Right kidney (tissue), 1 donor: Measurements from ENCODE around the gene NRIP2.

Experiments
- DNase-seq: peaks from one replicate; pipeline ENCODE4 v3.0.0-alpha.2; 2016

NRIP2 gene

DNA sequence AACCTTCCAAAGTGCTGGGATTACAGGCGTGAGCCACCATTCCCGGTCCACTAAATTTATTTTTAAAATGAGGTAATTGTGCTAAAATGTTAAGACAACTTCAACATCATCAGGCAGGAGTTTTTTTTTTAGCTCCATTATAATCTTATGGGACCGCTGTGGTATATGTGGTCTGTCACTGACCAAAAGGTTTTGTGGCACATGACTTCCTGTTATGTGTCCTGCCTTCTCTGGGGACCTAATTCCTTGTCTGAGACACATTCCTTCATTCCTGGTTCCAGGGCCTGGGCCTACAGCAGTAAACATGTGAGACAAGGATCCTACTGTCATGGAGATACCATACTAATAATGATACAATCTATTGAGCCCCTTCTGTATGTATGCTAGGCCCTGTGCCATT, 17.1 kb upstream of the NRIP2 start:
- no peak for DNase-seq

DNA sequence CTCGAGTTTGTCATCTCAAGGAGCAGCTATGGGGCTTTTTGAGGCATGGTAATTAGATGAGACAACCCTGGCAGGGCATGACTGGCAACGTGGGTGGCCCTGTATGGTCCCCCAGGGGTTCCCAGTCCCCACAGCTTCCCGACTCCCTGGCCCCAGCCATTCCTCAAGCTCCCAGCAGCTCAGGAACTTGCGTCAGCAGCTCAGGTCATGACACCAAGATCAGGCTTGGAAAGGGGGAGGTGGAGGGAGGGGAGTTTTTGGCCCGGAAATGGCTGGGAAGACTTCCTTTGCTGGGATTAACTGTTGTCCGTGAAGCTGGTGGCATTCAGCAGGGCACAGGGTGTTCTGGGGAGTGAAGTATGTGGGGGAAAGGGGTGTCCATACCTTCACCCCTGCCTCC, 10.4 kb upstream of the NRIP2 start:
- no peak for DNase-seq

DNA sequence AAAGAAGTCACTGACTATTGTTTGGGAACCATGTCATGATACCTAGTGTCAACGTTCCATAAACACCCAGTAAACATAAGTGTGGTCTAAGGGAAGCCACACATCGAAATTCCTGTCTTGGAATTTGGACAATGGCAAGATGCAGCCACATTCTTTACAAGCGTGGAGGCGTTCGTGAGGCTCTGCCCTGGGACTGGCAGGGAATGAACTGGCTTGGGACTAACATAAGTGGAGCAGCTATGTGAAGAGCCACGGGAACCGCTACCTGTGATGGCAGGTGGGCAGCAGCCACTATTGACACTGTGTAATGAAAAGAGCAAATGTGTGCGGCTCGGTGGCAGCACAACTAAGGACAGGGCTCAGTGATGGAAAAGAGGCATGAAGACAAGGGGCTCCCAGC, 10.0 kb upstream of the NRIP2 start:
- no peak for DNase-seq

DNA sequence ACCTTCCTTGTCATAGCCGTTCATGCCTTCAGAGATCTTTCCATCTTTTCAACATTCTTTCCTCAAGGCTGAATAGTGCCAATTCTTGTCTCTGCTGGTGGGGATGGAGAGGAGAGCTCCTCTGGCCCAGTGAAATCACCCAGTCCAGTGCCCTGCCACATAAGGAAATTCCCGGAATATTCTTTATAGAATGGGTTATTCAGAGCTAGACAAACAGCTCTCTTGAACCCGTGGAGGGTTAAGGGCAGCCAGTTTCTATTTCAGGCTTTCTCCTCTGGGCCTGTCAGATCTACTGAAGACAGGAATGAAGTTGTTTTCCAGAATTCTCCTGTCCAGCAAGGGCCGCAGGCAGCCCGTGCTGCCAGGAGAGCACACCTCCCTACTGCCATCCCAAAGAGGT, 8.1 kb upstream of the NRIP2 start:
- no peak for DNase-seq

DNA sequence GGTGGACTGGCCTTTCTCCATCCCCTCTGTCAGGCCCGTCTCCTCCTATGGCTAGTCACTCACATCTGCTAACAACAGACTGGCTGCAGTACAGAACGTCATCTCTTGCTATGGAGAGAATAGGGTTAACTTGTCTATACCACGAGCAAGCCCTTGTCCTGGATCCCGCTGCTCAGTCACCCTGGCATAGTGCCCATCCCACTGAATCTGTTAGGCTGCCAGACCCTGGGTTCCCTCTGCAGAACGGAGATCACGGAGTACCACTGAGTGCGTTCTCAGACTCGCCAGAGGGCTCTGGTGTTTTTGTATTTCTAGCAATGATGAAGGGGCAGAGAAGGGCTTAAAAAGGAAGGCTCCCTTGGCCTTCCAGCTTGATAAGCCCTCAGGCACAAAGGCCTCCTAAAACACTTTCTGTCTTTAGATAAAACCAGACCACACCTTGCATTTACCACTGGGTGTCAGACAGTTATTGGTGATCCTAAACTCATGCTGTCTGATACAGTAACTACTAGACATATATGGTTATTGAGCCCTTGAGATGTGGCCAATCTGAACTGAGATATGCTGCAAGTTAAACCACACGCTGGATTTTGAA, 6.3 kb upstream of the NRIP2 start:
- DNase-seq: no peak

DNA sequence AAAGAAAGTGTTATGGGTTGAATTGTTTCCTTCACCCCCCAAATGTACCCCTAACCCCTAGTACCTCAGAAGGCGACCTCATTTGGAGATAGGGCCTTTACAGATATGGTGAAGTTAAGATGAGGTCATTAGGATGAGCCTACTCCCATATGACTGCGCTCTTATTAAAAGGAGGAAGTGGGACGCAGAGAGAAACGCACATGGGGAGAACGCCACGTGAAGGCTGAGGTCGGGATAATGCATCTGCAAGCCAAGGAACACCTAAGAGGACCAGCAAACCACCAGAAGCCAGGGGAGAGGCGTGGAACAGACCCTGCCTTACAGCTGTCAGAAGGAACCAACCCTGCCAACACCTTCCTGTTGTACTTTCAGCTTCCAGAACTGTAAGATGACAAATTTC, 1.7 kb upstream of the NRIP2 start:
- DNase-seq: no peak

DNA sequence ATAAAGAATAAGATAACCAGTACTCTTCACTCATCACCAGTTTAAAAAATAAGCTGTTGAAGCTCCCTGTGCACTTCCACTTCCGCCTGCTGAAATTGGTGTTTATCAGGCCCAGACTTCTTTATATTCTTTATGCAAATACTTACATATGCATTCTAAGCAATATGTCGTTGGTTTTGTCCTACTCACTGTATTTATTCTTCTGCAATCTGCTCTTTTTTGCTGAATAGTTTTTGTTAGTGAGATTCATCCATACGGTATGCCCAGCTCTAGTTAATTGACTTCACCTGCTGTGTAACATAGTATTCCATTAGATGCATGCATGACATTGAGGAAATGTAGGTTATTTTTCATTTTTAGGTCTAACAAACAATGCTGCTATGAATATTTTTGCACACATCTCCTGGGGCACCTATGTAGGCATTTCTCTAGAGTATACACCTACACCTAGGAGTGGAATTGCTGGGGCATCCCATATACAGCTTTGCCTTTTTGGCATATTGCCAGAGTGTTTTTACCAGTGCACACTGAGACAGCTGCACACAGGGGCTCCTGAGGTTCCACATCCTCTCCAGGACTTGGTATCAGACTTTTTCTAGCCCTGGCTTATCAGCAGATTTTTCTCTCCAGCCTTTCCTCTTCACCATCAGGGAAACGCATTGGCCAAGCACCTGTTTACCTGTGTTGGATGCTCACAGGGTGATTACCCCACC, 1.0 kb upstream of the NRIP2 start:
- DNase-seq: no peak

DNA sequence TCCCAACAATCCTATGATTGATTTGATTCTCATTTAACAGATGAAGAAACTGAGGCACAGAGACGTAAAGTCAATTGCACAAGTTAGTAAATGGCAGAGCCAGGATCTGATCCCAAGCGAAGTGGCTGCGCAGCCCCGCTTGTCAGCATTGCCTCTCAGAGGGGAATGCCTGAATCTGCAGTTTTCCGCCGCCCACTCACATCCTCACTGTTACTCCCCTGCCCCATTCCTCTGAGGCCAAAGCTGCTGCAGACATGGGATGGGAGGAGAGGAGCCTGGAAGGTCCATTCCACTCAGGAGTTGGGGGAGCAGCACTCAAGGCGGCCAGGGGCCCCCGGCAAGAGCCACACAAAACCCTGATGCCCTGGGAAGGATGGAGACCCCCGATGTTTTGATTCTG, 1.0 kb downstream of the NRIP2 start:
- DNase-seq: no peak

DNA sequence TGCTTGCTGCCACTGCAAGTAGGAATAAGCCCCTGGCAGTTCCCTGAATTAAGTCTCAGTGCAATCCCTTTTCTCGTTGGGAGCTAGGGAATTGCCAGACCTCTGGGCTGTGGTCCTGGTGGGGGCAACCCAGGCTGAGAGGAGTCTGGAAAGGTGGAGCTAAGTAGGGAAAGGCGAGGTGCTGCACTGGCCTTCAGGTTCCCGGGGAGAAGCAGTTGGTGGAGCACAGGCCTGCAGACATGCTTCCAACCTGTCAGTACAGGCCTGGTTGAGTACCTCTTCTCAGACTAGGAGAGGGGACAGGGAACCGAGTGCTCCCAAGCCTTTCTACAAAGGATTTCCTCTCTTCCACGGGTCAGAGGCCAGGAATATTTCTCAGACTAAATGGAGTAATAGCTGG, 1.5 kb downstream of the NRIP2 start:
- DNase-seq: no peak

DNA sequence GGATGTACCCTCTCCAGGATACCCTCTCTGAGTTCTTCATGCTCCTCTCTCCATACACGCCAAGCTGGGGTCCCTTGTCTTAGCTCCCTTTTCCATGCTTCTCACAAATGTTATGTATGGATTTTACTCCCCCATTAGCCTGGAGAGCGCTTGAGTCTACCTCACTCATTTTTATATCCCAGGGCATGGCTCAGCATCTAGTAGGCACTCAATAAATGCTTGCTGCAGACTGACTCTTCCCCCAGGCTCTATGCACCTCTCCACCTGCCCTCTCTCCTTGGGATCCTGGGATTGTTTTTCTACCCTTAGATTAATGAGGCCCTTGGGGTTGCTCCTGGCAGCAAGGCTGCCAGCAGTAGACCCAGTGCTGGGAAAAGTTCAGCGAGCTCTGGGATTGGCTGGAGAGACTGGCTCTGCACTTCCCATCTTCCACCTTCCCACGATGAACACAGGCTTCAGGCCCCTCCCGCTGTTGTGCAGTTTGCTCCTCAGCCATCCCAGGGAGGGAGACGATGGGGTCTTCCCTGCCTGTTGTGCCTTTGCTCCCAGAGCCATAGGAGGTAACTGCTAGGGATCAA, 2.2 kb downstream of the NRIP2 start:
- no peak for DNase-seq

DNA sequence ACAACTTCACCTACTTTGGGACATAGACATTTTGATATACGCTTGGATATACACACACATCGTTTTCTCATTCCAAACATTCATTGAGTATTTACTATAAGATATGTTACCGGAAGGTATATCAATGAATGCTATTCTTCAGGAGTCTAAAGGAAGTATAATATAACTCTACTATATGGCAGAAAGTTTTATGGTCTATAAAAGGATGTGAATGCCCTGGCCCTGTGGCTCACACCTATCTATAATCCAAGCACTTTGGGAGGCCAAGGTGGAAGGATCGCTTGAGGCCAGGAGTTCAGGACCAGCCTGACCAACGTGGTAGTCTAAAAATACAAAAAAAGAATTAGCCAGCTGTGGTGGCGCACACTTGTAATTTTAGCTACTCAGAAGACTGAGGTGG, 5.6 kb downstream of the NRIP2 start:
- no peak for DNase-seq

DNA sequence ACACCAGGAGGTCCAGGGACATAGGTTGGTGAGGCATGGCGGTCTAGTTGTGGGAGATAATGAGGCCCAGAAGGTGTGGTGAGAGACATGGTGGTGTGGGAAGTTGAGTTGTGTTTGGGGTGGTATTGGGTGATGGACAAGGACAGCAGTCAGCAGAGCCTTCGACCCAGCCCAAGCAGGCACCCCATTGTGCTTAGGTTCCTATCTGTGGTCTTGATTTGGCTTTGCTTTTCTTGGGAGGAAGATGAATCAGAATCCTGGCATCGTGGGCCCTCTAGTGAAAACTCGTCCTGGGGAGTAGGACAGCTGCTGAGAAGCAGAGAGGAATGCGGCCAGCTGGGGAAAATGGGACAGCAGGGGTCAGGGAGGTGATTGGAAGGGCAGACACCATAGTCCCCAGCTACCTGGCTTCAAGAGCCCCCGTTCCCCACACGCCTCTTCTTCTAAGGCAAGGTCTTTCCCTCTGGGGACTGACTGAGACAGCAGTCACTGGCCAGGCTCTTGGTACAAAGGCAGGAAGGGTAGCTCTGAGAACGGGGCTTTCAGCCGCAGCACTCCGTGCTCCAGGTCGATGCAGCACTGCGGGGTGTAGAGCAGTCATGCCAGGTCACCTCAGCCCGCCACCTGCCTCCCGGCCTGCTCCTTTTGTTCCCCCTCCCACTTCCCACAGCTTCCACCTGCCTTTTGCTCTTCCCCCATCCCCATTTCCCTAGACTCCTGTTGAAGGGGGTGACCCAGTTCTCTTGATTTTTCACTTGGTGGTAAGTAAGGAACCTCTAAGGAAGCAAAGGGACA, 7.9 kb downstream of the NRIP2 start:
- no peak for DNase-seq

DNA sequence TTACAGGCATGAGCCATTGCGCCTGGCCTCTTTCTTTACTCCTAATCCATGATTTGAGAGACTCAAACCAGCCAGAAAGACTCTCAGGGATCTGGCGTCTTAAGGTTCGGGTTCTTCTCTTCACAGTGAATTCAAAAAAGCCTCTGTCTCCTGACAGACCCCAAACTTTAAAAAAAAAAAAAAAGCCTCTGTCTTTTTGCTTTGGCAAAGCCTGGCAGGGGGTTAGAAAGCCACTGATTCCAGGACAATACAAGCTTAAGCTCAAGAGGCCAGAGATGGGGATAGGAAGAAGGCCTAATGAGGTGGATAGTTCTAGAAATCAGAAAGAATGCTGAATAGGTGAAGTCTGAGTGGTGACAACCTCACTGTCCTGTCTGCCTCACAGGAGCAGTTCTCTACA, 8.8 kb downstream of the NRIP2 start:
- no peak for DNase-seq

DNA sequence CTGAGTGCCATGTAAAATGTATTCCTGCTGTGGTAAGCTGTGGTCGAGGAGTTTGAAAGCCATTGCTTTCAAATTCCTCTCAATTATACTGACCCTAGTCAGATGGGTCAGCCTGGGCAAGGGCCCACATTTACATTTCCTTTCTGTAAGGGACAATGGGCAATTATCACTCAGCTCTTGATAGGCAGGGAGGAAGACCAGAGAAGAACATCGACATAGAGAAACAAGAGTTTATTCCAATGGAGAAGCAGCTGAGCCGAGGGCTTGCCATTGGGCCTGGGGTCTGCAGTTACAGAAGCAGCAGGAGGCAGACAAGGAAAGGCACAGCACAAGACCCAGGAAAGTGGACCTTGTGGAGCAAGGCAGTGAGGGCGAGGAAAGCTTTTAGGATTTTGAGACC, 9.7 kb downstream of the NRIP2 start:
- no peak for DNase-seq

DNA sequence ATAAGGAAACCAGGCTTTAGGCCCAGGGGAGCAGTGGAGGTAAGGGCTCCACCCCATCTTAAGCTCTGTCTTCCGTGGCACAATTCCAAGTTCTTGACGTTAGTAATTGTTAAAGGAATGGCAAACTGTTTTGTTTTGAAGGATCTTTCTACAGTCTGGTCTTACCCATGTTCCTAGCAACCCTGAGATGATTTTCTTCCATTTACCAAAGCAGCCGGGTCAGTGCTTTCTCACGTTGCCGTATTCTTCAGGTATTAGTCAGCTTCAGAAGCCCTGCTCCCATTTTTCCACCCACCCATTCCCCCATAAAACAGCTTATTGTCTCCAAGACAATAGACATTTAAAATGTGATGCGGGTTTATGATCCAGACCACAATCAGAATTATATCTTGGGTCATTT, 10.3 kb downstream of the NRIP2 start:
- DNase-seq: no peak

DNA sequence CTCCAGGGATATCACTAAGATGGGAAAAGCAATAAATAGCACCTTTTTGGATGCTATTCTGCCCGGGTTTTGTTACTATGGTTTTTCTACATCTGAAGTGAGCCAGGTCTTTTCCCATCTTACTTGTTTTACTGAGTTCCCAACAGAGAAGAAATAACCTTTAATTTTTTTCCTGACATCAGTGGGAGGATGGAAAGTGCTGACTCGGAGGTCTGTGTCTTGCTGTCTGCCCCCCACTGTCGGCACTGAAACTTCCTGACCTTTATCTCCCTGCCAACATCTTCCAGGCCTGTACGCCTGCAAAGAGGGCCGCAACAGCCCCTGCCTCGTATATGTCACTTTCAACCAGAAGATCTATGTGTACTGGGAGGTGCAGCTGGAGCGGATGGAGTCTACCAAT, 11.4 kb downstream of the NRIP2 start:
- no peak for DNase-seq

DNA sequence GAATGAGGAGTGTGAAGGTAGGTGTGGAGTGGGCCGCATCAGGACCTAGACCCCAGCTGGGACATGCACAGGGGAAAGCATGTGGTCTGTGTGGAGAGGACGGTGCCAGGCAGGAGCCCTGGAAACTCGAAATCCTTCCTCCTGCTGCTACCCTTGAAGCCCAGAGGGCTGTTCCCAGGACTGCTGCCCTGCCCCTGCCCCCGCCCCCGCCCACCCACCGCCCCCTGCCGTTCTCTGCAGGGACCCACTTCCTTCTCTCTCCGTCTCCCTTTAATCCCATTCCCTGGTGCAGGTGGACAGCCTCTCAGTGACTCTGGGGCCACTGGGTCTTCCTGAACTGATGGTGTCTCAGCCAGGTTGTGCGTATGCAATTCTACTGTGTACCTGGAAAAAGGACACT, 14.4 kb downstream of the NRIP2 start:
- no peak for DNase-seq

DNA sequence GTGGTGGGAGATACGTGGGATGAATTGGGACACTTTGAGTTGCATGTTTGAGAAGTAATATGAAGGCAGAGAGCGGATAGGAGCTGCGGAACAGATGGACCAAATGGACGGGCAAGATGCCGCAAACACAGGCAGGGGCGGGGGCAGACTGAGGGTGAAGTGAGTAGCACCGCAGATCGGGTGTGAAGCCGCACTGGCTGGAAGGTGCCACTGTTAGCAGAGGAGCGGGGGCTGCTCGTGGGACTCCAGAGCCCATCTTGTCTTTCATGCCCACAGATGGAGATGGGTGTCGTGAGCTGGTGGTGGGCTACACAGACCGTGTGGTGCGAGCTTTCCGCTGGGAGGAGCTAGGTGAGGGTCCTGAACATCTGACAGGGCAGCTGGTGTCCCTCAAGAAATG, 15.0 kb downstream of the NRIP2 start:
- DNase-seq: no peak

DNA sequence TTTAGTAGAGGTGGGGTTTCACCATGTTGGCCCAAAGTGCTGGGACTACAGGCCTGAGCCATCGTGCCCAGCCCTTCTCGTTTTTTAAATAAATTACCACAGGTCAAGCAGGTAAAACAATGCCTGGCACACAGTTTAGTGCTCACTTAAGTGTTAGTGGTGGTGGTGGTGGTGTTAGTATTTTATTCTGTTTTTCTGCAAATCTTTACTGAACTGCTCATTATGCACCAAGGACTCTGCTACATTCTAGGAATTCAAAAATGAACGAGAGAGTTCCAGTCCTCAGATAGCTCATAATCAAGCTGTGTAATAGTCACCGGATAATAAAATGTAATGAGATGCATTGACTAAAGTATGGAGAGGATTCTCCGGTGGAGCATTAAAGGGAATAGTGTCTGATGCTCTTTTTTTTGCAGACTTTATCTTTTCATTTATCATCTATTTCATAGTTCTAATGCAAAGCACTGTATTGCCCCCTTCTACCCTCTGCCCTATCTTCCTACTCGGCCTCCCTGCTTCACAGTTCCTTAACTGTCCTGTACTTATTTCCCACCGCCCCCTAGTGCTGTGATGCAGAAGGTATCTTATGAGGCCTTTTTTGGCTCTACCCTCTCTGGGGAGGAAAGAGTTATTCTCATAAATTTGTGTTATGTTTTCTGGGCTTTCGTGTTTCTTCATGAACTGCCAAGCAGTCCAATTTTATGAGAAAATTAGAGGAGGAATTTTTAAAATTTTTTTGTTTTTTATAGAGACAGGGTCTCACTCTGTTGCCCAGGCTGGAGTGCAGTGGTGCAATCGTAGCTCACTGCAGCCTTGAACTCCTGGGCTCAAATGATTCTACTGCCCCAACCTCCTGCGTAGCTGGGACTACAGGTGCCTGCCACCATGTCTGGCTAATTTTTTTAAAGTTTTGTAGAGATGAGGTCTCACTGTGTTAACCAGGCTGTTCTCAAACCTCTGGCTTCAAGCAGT, 21.3 kb downstream of the NRIP2 start:
- peak; percentile 39 for DNase-seq

DNA sequence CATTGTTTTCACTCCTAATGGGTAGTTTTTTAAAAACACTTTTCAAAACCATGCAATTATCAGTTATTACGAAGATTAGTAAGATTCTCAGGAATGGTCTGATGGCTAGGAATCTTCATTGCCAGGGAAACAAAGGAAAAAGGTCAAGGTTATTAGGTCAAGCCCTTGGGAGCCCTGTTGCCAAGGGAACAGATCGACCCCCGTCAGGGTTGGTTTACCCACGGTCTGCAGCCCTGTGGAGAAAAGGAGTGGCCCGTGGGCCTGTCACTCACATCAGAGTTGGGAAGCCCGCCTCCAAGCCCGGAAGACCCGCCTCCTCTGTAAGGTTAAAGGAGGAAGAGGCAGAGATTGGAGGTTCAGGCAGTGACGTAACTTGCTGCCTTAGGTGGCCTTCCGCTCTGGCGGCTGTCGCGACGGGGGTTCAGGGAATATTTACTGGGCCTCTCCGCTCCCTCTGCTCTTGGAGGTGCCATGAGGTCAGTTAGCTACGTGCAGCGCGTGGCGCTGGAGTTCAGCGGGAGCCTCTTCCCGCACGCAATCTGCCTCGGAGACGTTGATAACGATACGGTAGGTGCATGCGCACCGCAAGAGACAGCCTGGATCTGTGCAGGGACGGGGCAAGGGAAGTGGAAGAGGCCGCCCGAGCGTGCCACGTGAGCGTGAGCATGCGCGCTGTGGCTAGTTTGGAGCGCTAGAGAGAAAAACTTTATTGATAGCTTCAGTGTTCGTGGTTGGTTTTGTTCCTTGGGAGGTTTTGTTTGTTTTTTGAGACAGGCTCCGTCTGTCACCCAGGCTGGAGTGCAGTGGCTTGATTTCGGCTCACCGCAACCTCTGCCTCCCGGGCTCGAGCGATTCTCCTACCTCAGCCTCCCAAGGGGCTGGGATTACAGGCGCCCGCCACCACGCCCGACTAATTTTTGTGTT, 22.3 kb downstream of the NRIP2 start, which contains the start of gene ITFG2:
Gene ITFG2 (plus strand): TSS at position 379 of the 924 bp plus-strand sequence. CDS start 93 bp downstream, at position 472.
- peak; percentile 100 for DNase-seq

DNA sequence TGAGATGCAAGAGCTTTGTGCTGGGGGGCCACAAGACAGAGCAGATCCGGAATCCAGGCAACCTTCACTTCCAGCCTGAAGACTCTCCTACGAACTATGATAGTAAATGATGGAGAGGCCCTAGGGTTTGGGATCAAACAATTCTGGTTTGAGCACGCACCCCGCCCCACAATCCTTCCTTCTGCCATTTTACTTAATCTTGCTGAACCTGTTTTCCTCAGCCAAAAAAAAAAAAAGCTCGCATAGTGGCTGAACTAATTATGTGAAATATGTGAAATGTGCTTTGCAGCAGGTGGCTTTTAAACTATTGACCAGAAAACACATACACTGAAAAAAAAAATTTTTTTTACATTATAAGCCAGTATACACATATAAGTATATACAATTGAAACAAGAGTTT, 23.0 kb downstream of the NRIP2 start:
- peak; percentile 21 for DNase-seq
